ENCODE results near the gene NDUFS7.
"Not testable (repeated sequence)": the region's sequence is repeated elsewhere in the genome, so short reads cannot be mapped to it uniquely, and the experiment has no call there.

Gene NDUFS7

DNA sequence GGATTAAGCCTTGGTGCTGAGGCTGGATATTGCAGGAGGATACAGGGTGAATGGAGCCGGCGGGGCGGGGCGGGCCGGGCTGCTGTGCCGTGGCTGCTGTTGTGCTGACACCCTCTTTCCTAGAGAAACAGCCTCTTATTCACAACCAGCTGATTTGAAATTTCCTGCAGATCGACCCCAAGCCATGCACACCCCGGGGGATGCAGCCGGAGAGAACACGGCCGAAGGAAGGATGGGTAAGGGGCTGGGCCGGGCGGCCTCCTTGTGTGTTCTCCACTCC, 34.7 kb downstream of the NDUFS7 start:
- no peak overlapping the region for H3K4me3 ChIP-seq (ENCODE audit: low read depth, low read length)
- TF ChIP-seq, protein P1, sequence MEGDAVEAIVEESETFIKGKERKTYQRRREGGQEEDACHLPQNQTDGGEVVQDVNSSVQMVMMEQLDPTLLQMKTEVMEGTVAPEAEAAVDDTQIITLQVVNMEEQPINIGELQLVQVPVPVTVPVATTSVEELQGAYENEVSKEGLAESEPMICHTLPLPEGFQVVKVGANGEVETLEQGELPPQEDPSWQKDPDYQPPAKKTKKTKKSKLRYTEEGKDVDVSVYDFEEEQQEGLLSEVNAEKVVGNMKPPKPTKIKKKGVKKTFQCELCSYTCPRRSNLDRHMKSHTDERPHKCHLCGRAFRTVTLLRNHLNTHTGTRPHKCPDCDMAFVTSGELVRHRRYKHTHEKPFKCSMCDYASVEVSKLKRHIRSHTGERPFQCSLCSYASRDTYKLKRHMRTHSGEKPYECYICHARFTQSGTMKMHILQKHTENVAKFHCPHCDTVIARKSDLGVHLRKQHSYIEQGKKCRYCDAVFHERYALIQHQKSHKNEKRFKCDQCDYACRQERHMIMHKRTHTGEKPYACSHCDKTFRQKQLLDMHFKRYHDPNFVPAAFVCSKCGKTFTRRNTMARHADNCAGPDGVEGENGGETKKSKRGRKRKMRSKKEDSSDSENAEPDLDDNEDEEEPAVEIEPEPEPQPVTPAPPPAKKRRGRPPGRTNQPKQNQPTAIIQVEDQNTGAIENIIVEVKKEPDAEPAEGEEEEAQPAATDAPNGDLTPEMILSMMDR (IDR thresholded peaks at IDR 0.05; ENCODE audit: insufficient read depth, low read length, missing control alignments), result no peak
- ChIA-PET CTCF (no interaction called here), POLR2A (interaction anchor here (0.9 kb wide), 1 partner anchor 10 kb away, joined by 3 read pairs; no protein-coding TSS in a partner anchor)
- no peak for DNase-seq (ENCODE audit: low read depth, low spot score)

DNA sequence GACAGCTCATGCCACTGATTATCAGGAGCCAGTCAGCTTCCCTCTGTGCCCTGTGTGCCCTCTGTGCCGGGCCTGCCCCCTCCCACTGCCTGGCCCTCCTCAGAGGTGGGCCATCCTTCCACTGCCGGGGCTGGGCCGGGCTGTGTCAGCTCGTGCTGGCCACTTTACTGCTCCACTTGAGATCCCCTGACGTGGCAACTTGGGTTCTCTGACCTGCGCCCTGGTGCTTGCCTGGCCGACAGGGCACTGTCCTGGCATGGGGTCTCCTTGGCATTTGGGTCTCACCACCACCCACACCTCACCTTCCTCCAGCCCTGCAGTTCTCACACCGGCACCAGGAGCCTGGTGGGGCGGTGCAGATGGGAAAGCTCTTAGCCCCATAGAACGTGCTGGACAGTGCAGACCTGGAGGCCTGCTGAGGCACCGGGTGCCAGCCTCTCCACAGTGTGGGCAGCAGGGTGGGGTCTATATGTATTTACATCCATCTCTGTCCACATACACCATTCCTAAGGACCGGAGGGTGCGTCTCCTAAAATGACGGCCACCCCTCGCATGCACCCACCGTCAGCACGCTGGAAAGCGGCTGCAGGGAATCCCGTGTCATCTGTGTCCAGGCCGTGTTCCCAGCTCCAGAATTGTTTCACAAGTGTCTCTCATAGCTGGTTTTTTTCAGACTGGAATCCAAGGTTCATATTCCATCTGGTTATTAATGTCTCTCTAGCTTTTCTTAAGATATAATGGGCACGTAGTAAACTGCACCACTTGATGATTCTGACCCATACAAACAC, 35.4 kb downstream of the NDUFS7 start:
- no peak for DNase-seq (ENCODE audit: low read depth, low spot score)
- TF ChIP-seq, protein P1 (IDR thresholded peaks at IDR 0.05; ENCODE audit: insufficient read depth, low read length, missing control alignments), result no peak
- no peak overlapping the region for H3K4me3 ChIP-seq (ENCODE audit: low read depth, low read length)
- POLR2A ChIA-PET, result interaction anchor here (0.9 kb wide), 1 partner anchor 11 kb away, joined by 3 read pairs; no protein-coding TSS in a partner anchor
- CTCF ChIA-PET, result no interaction called here

DNA sequence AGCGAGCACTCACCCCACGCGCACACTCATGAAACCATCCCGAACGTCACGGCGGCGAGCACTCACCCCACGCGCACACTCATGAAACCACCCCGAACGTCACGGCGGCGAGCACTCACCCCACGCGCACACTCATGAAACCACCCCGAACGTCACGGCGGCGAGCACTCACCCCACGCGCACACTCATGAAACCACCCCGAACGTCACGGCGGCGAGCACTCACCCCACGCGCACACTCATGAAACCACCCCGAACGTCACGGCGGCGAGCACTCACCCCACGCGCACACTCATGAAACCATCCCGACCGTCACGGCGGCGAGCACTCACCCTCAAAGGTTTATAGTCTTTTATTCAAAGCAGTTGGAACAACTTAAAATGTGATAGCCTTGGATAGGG, 36.4 kb downstream of the NDUFS7 start:
- H3K4me3 ChIP-seq (ENCODE audit: low read depth, low read length); POLR2A ChIA-PET; DNase-seq (ENCODE audit: low read depth, low spot score): not testable (repeated sequence)
- CTCF ChIA-PET, result interaction anchor here (1.2 to 1.3 kb wide), 2 partner anchors 10 to 17 kb away, joined by 3 to 4 read pairs; no protein-coding TSS in a partner anchor

DNA sequence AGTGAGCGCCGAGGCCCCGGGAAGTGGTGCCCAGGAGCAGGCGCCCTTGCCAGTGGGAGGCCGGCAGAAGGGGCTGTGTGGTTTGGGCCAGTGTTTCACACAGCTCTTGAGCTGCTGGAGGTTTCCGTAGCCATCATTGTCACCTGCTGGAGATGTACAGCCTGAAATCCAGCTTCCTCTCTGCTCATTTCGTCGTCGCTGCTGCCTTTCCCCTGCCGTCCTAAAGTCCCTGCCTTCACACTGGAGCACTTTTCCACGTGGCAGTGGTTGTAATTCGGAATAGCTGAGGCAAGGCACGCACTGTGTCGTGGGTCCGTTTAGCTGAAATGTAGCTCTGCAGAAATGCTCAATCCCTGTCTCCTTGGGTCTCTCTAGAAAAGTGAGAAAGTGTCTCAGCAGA, 36.9 kb downstream of the NDUFS7 start:
- ChIA-PET POLR2A (interaction anchor here (1.1 kb wide), 1 partner anchor 12 kb away, joined by 3 read pairs; no protein-coding TSS in a partner anchor), CTCF (interaction anchor here (1.2 to 1.3 kb wide), 2 partner anchors 10 to 17 kb away, joined by 3 to 4 read pairs; no protein-coding TSS in a partner anchor)
- H3K4me3 ChIP-seq (ENCODE audit: low read depth, low read length), result no peak overlapping the region
- TF ChIP-seq, protein P1 (IDR thresholded peaks at IDR 0.05; ENCODE audit: insufficient read depth, low read length, missing control alignments), result no peak
- DNase-seq (ENCODE audit: low read depth, low spot score), result no peak

DNA sequence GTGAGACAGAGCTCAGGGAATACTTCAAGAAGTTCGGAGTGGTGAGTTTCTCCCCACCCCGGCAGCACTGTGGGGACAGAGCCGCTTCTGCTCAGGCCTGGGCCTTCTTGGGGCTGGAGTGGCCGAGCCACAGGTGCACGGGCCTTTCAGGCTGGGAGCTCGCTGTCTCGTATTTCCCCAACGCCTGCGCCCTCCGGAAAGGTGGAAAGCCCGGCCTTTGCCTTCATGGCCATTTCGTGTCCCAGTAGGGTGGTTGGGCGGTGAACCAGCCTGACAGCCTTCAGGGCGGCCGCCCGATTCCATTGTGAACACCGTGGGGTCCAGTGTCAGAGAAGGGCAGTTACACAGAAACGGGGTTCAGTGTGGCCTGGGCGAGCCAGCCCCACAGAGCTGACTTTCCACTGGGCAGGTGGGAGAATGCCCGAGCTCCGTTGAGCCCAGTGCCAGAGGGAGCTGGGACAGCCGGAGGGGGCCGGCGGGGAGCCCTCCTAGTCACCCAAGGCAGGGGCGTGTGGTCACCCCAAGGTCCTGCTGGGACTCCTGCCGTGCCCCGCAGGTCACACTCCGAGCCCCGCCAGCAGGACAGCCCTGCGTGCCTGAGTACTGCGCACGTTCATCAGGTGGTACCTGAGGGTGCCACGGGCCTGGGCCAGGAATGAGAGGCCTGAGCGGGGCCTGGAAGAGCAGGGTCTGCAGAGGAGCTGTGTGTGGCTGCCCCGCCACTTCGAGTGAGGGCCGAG, 37.7 kb downstream of the NDUFS7 start:
- TF ChIP-seq, protein P1 (IDR thresholded peaks at IDR 0.05; ENCODE audit: insufficient read depth, low read length, missing control alignments), result no peak
- no peak overlapping the region for H3K4me3 ChIP-seq (ENCODE audit: low read depth, low read length)
- ChIA-PET CTCF (interaction anchor here (1.2 to 2.6 kb wide), 3 partner anchors 9 to 16 kb away, joined by 3 to 8 read pairs (median 4); no protein-coding TSS in a partner anchor), POLR2A (interaction anchor here (0.6 to 1.1 kb wide), 2 partner anchors 13 to 352 kb away, joined by 3 read pairs; no protein-coding TSS in a partner anchor)
- no peak for DNase-seq (ENCODE audit: low read depth, low spot score)

DNA sequence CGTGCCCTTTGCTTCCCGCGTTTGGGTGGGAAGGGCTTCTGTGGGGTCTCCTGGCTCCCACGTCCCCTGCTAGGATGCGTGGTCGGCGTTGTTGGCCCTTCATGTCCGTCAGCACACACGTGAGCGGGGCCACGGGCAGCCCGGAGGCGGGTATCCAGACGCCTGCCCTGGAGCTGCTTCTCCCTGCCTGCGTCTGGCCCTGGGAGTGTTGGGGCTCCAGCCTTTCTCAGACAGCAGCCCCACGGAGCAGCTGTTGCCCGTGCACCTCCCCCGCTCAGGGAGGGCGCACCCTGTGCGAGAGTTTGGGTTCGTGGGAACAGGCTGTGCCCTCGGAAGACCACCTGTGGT, 38.2 kb downstream of the NDUFS7 start:
- TF ChIP-seq, protein P1 (IDR thresholded peaks at IDR 0.05; ENCODE audit: insufficient read depth, low read length, missing control alignments), result no peak
- no peak for DNase-seq (ENCODE audit: low read depth, low spot score)
- ChIA-PET POLR2A (interaction anchor here (0.6 kb wide), 1 partner anchor 351 kb away, joined by 3 read pairs; no protein-coding TSS in a partner anchor), CTCF (interaction anchor here (0.8 to 2.6 kb wide), 2 partner anchors 15 to 17 kb away, joined by 3 to 8 read pairs; no protein-coding TSS in a partner anchor)
- H3K4me3 ChIP-seq (ENCODE audit: low read depth, low read length), result no peak overlapping the region

All from AG04449 (cell line).